Activated naive CD4-positive, alpha-beta T cell treated with anti-CD3 and anti-CD28 coated beads, Interleukin-2, amount 50 U/mL, for 16 hours (primary cell): ENCODE data around the gene PRXL2B.

Experiments used
- DNase-seq: peaks from one replicate; pipeline ENCODE4 v3.0.0-alpha.2; 2020

Gene PRXL2B

GRCh38 chr1:2639607-2640521, 53.3 kb downstream of the PRXL2B start:
- DNase-seq, result no peak

DNA sequence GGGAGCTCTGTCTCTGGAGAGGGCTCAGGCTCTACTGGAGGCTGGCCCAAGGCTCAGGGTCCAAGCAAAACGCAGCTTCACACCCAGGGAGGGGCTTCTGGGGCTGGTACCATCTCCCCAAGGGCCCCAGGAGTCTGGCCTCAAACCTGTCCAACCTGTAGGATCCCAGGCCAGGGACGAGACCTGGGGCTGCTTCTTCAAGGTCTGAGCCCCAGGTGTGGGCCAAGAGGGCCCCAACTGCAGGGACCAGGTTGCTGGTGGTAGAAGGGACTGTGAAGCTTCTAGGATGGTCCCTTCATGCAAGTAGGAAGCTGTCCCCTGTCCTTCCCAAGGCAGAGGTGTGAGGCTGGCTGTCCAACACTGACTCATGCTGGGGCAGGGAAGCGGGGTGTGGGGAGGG, 54.0 kb downstream of the PRXL2B start:
- DNase-seq, result no peak
